Gastrocnemius medialis (tissue), 4 donors: Measurements from ENCODE around the gene RGPD6. TPM values are rescaled to one million over a fixed set of nuclear protein-coding genes. Genes with fewer than 3 reads are reported as not detected.
A peak's percentile ranks its signal among the peaks of the same experiment; 100 is the strongest.
"Not testable (repeated sequence)": the region's sequence is repeated elsewhere in the genome, so short reads cannot be mapped to it uniquely, and the experiment has no call there.

Source experiments
- ATAC-seq, 2 donors: fragments of 150-250 bp; one replicate each; pipeline ENCODE4 v1.9.1; 2016
- DNase-seq, 2 donors: peaks; one replicate each; pipeline ENCODE4 v3.0.0-alpha.2; 2019
- H3K27ac ChIP-seq, 4 donors: fragments of 200-600 bp; sonication (generic); 1 replicate in 1 of 4; 2 replicates in 3 of 4; pipeline ENCODE4 v1.5.1; 2016 to 2018; ENCODE audit warnings: mild to moderate bottlenecking in 2 of 4, moderate library complexity in 1 of 4
- H3K27me3 ChIP-seq, 3 donors: fragments of 200-600 bp; sonication (generic) in 2 of 3; 1 replicate in 1 of 3; 2 replicates in 2 of 3; pipeline versions ENCODE4 v1.5.1 to v1.6.0; 2016 to 2019; ENCODE audit warnings: mild to moderate bottlenecking in 1 of 3, moderate library complexity in 1 of 3
- H3K36me3 ChIP-seq, 2 donors: fragments of 200-600 bp; sonication (generic) in 1 of 2; one replicate each; pipeline ENCODE4 v1.5.1; 2017 to 2018
- H3K4me1 ChIP-seq, 2 donors: fragments of 200-600 bp; sonication (generic) in 1 of 2; one replicate each; pipeline ENCODE4 v1.5.1; 2016 to 2017; ENCODE audit warnings: mild to moderate bottlenecking in 2 of 2
- H3K4me3 ChIP-seq, 4 donors: fragments of 200-600 bp; sonication (generic) in 3 of 4; 1 replicate in 1 of 4; 2 replicates in 3 of 4; pipeline ENCODE4 v1.5.1; 2016 to 2019; ENCODE audit warnings: mild to moderate bottlenecking in 2 of 4
- H3K9me3 ChIP-seq, 3 donors: fragments of 200-600 bp; sonication (generic) in 2 of 3; 1 replicate in 1 of 3; 2 replicates in 2 of 3; pipeline ENCODE4 v1.5.1; 2016 to 2019
- in situ Hi-C, 4 donors: fragments of 200-750 bp; cut with MboI; loops; one replicate each; pipeline versions ENCODE4 v1.15.0 to v1.8.0; 2017; ENCODE audit warnings: low sequenced_read_pairs in 4 of 4
- intact Hi-C: fragments of 100-400 bp; cut with DNase I; formaldehyde crosslinking; loops from one replicate; pipeline ENCODE4 v1.15.1; 2023; ENCODE audit warnings: low total_unique reads
- total RNA-seq, 4 donors: library from RNA; depleted of rRNA; stranded (reverse); fragments of >200 nt; gene quantifications; one replicate each; pipeline versions ENCODE4 v1.1.0 to v1.2.3, GENCODE V29; 2016

Gene RGPD6
- 10 to 100 TPM; 20.3 to 33.2 (median 26.9) TPM for total RNA-seq

DNA sequence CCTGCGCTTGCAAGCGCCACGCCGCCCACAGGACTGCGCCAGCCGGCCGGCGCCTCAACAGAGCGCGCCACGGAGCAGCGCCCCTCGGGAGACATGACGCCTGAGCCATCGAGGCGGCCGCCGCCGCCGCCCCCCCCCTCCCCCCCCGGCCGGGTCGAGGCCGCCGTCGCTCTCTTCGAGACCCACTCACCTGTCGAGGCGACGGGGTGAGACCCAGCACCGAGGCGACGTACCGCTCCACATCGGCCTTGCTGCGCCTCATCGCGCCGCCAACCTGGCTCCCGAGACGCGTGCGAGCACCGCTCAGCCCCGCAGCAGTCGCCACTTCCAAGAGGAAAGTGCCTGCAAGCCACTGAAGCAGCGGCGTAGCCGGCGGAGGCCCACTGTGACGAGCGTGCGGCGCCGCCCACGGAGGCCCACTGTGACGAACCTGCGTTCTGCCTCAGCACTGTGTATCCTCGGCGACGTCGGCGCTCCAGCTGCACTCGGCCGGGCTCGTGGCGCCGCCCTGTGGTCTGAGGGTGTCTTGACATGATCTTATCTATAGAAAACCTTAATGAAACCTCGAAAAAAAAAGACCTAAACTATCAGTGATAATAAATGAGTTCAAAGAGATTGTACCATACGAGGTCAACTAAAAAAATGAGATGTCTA is at the start of gene RGPD6:
Gene RGPD6, minus strand, starts transcription at position 460 of the 654 bp plus-strand sequence. Its CDS starts 198 bp downstream, at position 262.
- intact Hi-C loops, in situ Hi-C loops: not testable (repeated sequence)

DNA sequence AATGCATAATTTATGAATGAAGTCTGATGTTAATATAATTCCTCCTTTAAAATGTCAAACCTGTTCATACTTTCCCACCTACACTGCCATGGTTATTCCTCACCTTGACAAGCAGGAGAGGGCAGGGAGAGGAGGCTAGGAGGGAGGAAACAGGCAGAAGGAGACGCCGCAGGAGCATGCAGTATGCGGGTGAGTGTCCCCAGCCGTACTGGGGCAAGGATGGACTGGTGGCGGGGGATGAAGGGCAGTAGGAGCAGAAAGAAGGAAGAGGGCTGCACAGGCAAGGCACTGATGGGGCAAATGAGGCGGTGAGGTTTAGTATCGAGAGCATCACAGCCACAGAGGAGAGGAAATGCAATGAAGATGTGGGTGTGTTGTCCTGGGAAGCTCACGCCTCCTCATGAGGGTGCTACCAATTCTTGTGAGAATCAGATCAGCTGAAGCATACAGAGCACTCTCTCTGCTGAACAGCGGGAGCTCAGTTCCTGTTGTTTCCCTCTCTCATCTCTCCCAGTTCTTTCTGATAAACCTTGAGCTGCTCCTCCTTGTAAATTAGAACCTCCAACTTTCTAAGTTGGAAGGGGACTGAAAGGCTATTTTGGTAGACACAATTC is 42.4 kb upstream of the RGPD6 start:
- H3K36me3 ChIP-seq, H3K4me3 ChIP-seq, DNase-seq, intact Hi-C loops, H3K27me3 ChIP-seq, H3K9me3 ChIP-seq, in situ Hi-C loops, H3K27ac ChIP-seq, ATAC-seq, H3K4me1 ChIP-seq: not testable (repeated sequence)

More for the DNA sequence above, at the start of gene RGPD6:
- ATAC-seq, result peak; percentile 98
- H3K27ac ChIP-seq, H3K4me1 ChIP-seq, H3K9me3 ChIP-seq, H3K27me3 ChIP-seq, H3K4me3 ChIP-seq, H3K36me3 ChIP-seq, DNase-seq: not testable (repeated sequence)

DNA sequence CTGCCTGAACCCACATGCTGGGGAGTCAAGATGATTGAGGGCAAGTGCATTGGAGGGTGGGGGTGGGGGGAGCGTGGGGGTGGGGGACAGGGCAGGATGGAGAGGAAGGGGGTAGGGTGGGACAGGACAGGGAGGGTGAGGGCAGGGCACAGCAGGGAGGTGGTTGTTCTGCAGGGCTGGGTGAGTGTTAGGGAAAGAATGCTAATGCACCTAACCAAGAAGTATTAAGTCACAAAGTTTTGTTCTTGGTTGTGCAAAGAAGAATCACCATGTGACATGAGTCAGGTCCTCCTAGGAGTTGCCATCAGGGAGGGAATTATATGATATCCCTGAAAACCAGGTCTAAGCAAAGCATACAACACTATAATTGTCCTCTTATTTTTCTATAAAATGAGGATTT is 36.9 kb upstream of the RGPD6 start:
- intact Hi-C loops, H3K4me1 ChIP-seq, H3K4me3 ChIP-seq, H3K9me3 ChIP-seq, H3K27me3 ChIP-seq, H3K36me3 ChIP-seq, DNase-seq, H3K27ac ChIP-seq, in situ Hi-C loops: not testable (repeated sequence)
- peak in 1 of 2 donors; percentile 17 for ATAC-seq

DNA sequence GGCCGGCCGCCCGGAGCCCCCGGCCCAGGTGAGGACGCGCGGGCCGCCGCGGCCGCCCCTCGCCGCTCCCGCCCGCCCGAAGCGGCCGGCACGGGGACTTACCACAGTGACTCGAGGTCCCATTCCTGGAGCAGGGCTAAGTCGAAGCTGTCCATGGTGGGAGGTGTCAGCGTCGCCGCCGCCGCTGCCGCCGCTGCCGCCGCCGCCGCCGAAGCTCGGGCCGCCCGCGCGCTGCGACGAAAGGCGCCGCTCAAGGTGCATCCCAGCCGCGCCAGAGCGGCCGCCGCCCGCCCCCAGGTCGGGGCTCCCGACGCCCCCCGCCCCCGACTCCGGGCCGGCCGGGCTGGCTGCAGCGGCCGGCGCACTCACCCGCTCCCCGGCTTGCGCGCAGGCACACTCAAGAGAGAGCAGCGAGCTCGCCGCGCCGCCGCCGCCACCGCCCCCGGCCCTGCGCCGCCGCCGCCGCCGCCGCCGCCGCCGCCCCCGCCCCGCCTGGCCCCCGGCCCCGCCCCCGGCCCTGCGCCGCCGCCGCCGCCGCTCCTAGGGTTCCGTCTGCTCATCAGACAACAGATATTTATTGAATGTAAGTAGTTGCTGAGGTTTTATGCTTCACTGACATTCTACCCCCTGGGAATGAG is 33.7 kb upstream of the RGPD6 start:
- in situ Hi-C loops, DNase-seq, H3K4me1 ChIP-seq, H3K36me3 ChIP-seq, H3K27me3 ChIP-seq, intact Hi-C loops, H3K9me3 ChIP-seq, H3K4me3 ChIP-seq, H3K27ac ChIP-seq: not testable (repeated sequence)
- ATAC-seq, result peak; percentile 25 to 40

DNA sequence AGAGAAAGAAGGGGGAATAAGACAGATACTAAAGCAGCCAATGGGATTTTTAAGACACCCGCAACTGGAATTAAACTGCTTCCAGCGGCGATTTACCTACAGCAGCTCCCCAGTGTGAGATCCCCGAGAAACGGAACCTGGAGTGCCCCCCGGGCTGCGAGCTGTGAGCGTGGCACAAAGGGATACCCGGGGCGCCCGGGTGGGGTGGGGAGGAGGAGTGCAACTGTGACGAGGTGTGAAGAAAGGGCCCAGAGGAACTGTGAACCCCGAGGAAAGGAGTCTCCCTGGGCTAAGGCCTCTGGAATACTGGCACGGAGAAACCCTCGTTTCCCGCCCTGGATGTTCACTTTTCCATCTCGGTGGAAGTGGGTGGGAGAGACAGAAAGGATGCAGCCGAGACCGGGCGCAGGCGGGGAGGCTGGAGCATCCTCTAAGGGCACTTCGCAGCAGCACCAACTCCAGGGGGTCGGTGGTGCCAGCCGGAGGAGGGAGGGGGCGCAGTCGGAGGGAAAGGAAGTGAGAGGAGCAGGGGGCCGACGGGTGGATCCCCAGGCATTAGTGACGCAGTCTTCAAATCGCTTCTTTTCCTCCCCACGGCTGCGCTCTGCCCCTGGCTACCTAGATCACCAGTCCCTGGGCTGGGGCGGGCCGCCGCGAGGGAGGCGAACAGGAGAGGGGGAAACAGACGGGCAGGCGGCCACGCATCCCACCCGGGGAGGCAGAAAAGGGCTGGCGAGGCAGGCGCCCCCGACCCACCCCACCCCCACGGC is 33.0 kb upstream of the RGPD6 start:
- H3K9me3 ChIP-seq, H3K4me3 ChIP-seq, H3K27me3 ChIP-seq, DNase-seq, H3K4me1 ChIP-seq, H3K27ac ChIP-seq, intact Hi-C loops, in situ Hi-C loops, H3K36me3 ChIP-seq: not testable (repeated sequence)
- peak in 1 of 2 donors; percentile 16 for ATAC-seq

DNA sequence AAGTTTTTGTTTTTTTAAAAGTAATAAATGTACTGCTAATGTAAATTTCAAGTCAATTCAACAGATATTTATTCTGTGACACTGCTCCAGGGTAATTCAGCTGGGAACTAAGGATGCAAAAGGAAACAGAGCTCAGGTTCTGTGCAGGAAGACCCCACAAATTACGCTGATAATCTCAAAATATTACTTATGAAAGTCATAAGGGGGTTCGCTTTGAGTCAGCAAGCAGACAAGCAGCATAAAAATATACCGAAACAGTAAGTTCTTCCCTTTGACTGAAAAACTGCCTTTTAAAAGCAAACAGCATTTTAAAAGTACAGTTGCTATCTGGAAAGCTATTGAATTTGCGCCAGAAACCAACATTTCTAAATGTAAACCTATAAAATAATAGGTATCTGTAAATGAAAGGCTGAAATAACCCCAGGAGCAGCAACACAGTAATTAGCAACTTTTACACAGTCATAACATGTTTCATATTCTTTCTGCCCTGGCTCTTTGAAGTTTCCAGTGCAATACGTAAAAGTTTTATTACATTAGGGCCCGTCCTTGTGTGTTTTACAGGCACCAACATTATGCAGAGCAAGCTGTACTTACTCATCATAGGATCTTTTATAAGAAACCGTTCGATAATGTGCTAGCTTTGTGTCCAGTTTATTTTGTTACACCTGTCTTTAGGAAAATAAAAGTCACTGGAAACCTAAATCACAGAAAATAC is 31.9 kb upstream of the RGPD6 start:
- H3K9me3 ChIP-seq, H3K27ac ChIP-seq, in situ Hi-C loops, ATAC-seq, H3K4me1 ChIP-seq, H3K27me3 ChIP-seq, H3K36me3 ChIP-seq, intact Hi-C loops, DNase-seq, H3K4me3 ChIP-seq: not testable (repeated sequence)

DNA sequence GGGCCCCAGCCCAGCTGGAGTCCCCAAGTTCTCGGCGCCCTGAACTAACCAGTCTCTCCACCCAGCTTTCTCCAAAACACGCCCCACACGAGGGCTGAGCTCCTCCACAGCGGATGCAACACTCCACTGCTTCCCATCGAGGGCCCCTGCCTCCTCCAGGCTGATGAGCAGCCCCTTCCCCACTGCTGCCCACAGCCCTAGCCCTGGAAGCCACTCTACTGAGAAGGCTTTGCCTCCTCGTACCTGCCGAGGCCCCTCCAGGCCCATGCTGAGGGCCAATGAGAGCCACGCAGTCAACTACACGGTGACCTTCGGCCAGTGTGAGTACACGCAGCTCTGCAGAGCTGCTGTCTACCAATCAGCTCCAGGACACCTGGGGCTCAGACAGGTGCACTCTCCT is 28.0 kb upstream of the RGPD6 start:
- H3K9me3 ChIP-seq, DNase-seq, H3K27ac ChIP-seq, H3K36me3 ChIP-seq, H3K27me3 ChIP-seq, H3K4me3 ChIP-seq, in situ Hi-C loops, H3K4me1 ChIP-seq, intact Hi-C loops, ATAC-seq: not testable (repeated sequence)

DNA sequence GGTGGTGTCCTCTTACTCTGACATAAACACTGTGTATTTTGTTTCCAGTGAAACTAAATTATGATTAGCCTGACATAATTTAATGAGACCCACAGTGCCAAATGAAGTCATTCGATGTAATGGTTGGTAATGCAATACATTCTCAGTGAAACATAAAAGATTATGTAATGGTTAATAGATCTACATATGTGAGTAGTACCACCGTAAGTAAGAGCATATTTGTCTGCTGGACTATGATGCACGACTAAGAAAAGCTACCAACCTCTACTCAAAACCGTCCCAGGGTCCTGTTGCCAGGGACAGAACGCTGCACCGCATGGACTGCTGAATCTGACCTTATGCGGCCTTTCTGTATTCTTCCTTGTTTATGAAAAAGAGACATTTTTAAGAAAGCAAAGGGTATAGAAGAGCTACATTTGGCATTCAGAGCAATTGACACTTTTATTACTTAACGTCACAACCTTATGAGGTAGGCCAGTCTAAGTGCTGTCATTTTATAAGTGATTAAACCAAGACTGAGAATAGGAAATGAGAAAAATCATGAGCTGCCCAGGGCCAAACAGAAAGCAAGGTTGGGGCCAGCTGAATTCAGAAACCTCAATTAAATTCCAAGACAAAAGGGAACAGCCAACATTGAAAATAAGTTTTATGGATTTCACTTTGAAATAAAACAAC is 27.0 kb upstream of the RGPD6 start:
- H3K4me3 ChIP-seq, ATAC-seq, H3K9me3 ChIP-seq, DNase-seq, H3K36me3 ChIP-seq, in situ Hi-C loops, intact Hi-C loops, H3K27ac ChIP-seq, H3K27me3 ChIP-seq, H3K4me1 ChIP-seq: not testable (repeated sequence)

DNA sequence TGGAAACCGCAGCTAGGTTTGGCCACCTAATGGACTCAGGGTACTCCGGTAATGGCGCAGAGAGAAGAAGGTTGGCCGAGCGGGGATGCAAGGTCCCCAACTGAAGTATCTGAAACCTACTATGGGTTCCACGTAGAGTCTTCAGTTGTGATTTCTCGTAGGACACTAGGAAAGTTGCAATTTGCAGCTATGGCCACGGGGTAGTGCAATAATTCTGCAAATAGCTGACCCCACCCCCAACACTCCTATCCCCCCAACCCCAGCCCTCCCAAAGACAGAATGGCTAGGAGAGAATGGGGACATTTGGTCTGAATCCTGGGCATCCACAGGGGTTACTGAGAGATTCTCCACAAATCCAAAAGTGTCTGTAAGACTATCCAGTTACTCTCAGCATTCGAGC is 25.1 kb upstream of the RGPD6 start:
- DNase-seq, H3K27ac ChIP-seq, H3K36me3 ChIP-seq, ATAC-seq, H3K4me1 ChIP-seq, H3K4me3 ChIP-seq, H3K9me3 ChIP-seq, H3K27me3 ChIP-seq, in situ Hi-C loops, intact Hi-C loops: not testable (repeated sequence)

DNA sequence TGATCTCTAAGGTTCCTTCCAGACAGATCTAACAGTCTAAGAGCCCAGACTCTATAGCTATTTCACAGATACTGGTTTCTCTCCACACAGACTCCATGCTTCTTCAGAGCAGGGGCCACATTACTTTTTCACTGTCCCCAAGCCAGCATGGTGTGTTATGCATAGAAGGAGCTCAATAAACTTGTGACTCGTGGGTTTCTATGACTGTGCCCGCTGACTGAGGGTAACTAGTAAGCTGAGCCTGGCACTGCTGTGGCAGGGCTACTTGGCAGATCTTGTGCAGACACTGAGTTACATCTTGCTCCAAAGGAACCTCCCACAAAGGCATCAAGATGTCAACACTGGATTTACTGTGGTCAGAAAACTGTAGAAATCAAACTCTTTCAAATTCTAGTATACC is 15.0 kb upstream of the RGPD6 start:
- DNase-seq, intact Hi-C loops, H3K4me1 ChIP-seq, H3K27me3 ChIP-seq, H3K9me3 ChIP-seq, H3K36me3 ChIP-seq, H3K4me3 ChIP-seq, H3K27ac ChIP-seq, ATAC-seq, in situ Hi-C loops: not testable (repeated sequence)
